GM19397 (cell line): ENCODE data around the gene KCNA2.

Experiments used
- ATAC-seq: cut with Tn5 transposase; IDR thresholded peaks from one replicate; pipeline ENCODE4 v1.9.1; 2021; ENCODE audit warnings: mild to moderate bottlenecking, moderate library complexity; ENCODE audit not compliant: unreplicated experiment

KCNA2 gene

DNA sequence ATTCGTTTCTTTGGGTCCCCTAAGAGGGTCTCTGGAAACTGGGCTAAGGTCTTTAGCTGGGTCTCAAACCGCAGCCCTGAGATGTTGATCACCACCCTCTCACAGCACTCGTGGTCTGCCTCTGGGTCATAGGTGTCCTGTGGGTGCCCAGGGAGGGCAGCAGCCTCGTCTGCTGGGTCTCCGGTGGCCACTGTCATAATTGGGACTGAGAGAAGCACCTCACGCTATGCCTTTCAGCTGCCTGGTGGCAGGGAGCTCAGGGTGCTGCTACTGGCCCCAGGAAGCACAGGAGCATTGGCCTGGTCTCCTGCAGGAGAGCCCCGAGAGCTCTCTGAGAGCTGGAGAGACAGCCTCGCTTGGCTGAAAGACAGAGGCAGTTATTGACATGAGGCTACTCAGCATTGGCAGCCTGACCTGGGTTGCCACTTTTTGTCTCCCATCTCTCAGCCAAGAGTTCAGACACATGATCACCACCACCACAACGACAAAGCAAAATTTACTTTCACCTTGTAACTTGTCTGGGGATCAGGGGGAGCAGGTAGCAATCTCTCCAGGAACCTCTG lies 1.5 kb downstream of the KCNA2 start:
- no peak for ATAC-seq

DNA sequence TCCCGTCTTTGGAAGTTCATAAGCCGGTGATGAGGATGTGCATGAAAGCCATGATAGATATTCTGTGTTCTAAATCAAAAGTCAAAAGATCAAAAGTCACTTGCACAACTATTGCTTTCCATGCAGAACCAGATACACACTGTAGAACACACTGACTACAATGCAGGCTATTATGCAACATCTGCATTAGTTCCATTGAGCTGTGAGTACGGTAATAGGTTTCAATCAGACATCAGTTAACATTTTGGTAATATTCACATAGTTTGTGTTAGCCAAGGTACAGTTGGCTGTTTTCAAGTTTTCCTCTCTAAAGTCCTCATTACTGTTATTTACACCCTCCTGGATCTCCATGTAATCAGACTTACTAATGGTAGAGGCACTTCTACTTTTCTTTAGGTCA lies 3.1 kb downstream of the KCNA2 start:
- no peak for ATAC-seq

- no peak for ATAC-seq
Measured at GRCh38 chr1:110602466-110602865, 3.7 kb downstream of the KCNA2 start.

DNA sequence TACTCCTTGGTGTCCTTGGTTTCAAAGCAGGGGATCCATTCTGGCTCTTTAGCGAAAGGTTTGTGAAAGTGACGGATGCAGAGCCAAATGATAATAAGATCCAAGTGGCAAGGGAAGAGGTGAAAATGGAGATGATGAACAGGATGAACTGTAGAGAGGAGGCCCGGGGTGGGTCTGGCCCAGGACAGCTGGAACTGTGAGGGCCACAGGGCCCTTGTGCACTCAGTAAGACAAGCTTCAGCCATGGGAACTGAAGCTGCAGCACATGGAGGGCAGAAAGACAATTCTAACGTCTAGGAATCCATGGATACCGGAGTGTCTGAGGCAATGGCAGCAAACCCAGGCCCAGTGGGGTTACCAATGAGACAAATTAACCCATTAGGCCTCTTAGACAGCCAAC lies 4.8 kb downstream of the KCNA2 start:
- ATAC-seq, result no peak

GRCh38 chr1:110600716-110601115 lies 5.4 kb downstream of the KCNA2 start:
- no peak for ATAC-seq

DNA sequence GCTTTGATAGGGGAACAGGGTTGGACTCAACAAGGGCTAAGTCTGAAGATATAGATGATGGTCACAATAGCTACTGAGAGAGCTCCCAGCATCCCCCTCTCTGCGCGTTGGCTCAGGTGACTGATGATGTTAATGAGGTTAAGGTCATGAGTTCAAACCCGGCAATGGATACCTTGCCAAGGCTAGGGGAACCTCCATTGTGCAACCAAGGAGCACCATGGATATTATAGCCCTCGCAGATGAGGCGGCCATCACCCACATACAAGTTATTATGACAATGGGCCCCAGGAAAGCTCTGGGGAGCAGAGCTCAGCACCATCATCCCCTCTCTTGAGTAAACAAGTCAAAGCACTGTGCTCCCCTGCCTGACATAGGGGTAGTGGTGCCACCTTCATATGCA lies 8.2 kb downstream of the KCNA2 start:
- ATAC-seq, result no peak

GRCh38 chr1:110596312-110596711 lies 9.8 kb downstream of the KCNA2 start:
- ATAC-seq, result no peak

DNA sequence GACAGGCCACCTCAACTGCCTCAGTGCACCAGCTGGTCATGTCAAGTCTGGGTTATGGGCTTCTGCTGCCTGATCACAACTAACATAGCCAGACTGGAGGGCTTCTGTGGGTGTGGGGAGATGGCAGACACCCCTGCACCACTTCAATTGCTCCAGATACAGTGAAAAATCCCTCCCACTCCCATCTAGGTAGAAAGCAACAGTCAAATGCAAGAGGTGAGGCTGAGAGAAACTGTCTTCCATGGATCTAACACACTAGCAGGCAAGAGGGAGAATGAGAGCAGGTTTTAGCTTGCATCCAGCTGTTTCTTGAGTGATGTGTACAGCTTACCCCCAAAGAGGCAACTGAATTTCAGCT lies 10.8 kb downstream of the KCNA2 start:
- ATAC-seq, result no peak

DNA sequence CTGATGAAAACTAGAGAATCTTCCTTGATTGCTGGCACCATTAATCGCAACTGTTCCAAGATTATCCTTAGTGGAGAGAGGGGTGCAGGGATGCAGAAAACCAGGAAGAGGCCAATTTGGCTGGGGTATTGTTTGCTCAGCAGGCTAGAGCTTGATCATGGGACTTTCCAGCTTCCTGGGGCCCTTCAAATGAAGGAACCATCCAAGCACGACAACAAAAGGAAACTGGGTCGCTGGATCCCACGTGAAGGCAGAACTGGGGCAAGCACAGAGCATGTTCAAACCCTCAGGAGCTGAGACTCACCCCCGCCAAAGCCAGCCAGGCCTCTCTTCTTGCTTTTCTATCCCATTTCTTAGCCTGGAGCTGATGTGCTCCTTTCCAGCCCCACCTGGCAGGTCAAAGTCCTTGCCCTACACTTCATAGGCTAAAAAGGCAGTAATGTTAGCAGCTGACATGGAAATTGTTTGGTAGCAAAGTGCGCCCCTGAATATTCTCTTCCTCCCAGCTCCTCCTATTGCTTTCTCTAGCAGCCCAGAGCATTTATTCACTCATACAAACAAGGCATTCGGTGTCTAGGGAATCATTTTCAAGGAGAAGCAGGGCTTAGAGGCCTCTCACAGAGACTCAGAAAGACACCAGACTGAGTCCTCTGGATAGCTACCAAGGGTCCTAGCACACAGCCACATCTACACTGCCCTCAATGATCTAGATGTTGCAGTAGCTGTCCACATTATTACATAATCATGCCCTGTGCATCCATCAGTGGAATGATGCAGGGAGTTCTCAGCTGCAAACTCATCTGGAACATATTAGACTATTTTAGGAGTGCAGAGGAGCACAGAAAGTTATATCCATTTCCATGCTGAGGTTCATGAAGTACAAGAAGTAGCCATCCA lies 11.5 kb downstream of the KCNA2 start:
- ATAC-seq, result no peak

- ATAC-seq, result no peak
Measured at GRCh38 chr1:110593902-110594301, 12.3 kb downstream of the KCNA2 start.

- ATAC-seq, result no peak
Measured at GRCh38 chr1:110591956-110592355, 14.2 kb downstream of the KCNA2 start.

DNA sequence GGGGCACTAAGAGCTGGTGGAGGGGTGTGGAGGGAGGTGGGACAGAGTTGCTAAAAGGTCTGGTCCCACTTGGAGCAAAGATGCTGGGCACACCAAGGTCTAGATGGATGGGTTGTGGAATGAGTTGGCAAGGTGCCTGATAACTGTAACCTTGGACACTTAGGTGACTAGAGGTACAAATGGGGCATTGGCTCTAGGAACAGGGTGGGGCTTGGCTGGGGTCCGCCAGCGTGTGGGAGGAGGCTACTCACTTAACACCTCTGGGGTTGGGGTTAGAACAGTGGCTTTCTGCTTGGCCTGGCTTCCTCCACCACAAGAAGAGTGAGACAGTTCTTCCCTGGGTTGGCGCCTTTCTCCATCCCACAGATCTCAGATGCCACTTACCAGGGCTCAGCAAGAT lies 17.2 kb downstream of the KCNA2 start:
- ATAC-seq, result no peak

DNA sequence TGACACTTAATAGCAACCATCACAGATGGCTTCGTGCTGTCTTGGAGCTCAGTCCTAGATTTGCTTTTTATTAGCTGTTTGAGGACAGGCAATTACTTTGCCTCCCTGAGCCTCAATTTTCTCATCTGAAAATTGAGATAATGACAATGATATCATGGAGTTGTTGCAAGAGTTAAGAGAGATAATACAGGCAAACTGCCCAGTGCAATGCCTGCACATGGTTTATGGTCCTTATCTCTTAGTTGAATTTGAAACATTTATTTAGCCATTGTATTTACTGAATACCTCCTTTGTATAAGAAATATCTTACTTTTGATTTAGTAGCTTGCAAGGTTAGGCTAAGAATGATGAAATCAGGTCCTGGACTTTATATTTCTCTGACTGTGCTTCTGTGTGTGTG lies 17.7 kb downstream of the KCNA2 start:
- no peak for ATAC-seq

DNA sequence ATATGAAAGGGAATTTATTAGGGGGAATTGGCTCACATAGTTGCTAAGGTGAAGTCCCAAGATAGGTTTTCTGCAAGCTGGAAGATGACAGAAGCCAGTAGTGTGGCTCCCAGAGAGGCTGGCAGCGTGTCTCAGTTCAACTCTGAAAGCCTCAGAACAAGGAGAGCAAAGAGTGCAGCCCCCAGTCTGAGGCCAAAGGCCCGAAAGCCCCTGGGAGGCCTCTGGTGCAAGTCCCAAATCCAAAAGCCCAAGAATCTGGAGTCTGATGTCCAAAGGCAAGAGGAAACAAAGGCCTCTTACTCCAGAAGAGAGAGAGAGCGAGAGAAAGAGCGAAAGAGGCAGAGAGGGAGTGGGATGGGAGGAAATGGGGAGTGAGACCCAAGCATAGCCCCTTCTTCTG lies 18.3 kb downstream of the KCNA2 start:
- ATAC-seq, result no peak

DNA sequence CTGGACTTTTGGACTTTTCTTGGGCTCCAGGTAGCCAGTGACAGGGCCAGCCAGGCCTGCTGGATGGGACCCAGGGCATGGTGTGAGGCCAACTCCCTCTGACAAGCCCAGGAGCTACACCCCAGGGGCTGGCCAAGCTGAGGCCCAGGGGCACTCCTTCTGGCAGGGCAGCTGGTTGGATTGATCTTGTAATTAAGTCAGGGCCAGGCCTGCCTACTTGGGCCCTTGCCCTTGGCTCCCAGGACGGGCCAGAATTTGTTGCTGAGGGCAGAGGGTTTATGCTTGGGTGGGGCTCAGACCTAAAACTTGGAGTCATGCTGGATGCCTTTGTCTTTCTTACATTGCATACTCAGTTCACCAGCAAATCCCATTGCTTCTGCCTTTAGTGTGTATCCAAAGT lies 20.7 kb downstream of the KCNA2 start:
- ATAC-seq, result no peak

- no peak for ATAC-seq
Measured at GRCh38 chr1:110584045-110584444, 22.1 kb downstream of the KCNA2 start.

GRCh38 chr1:110583505-110583904 lies 22.7 kb downstream of the KCNA2 start:
- no peak for ATAC-seq

DNA sequence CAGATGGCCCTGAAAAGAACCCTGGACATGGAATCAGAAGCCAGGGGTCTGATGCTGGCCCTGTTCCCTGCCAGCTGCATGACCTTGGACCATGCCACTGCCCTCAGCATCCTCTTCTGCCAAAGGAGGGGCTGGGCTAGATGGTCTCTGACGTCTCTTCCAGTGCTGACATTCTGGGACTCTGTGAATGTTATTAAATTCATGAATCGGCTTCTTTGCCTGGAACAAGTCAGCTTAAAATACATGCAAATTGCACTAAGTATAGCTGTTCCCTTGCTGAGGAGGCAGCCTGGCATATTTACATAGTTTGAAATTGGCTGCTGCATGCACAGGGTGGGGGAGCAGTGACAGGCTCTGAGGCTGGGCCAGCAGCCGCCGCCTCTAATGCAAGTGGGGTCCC lies 23.8 kb downstream of the KCNA2 start:
- no peak for ATAC-seq

DNA sequence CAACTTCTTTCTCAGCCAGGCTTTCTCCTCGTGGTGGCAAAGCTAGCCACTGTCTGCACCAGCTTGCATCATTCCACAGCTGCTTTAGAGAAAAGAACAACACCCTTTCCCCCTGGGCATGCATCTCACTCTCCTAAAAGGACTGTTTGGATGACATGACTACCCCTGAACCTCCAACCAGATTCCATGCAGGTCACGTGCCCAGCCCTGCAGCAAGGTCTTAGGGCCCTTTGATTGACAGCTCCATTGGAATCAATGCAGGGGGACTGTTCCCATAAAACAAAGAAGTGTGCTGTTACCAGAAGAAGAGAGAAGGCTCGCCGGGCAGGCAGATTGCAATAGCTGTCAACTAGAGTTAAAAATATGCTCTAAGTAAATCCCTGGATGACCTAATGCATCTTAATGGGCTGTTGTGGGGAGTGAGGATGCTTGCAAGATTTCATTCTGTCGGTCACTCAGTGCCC lies 24.4 kb downstream of the KCNA2 start:
- no peak for ATAC-seq

- no peak for ATAC-seq
Measured at GRCh38 chr1:110580244-110580643, 25.9 kb downstream of the KCNA2 start.

DNA sequence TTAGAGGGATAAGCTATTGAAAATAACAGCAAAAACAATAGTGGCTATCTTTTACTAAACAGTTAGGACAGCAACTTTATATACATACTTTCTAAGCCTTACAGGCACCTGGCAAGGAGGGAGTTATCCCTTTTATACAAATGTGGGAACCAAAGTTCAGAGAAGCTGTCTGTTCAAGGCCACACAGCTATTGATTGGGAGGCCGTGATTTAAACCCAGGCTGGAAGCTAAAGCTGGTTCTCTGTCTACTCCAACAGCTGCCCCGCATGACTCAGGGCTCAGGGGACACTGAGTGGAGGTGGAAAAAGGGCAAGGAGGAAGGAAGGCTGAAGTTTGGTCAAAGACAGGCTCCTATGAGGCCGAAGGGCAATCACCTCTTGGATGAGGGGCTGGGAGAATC lies 26.7 kb downstream of the KCNA2 start:
- no peak for ATAC-seq

GRCh38 chr1:110576441-110576840 lies 29.7 kb downstream of the KCNA2 start:
- no peak for ATAC-seq

DNA sequence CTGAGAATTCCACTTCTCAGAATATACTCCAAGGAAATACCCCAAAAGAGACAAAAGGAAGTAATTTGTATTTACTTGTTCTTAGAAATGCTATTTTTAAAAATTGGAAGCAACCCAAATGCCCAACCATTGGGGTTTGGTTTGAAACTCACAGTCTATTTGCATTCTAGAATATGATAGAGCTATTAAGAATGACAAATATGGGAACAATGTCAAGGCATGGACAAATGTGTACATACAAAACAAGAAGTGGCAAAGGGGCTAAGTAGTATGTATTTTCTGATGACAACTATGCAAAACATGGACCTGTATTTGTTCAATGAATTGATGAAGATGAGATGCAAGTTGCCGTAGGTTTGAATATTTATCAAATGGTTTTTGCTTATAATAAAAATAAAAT lies 32.8 kb downstream of the KCNA2 start:
- ATAC-seq, result no peak
